GM12878 (cell line): Measurements from ENCODE around the gene AOPEP. TPM values are rescaled to one million over a fixed set of nuclear protein-coding genes. Genes with fewer than 3 reads are reported as not detected.

ENCODE experiments used
- ATAC-seq: fragments of 200-7000 bp; cut with Tn5 transposase; 3 replicates; pipeline ENCODE4 v1.9.1; 2020; ENCODE audit warnings: mild to moderate bottlenecking, moderate library complexity
- BruUV-seq: library from RNA; stranded (reverse); fragments of 400-500 nt; replicated peaks from 2 replicates; lab custom pipeline; 2021; lab: Mats Ljungman, UMichigan
- CTCF ChIA-PET: fragments of 300-600 bp; sonication (Branson Sonifier 250); formaldehyde crosslinking; extraction: SDS; loops from one replicate; lab custom pipeline; 2021; ENCODE audit warnings: inconsistent platforms; lab: Yijun Ruan, JAX
- POLR2A ChIA-PET: fragments of 350-600 bp; formaldehyde crosslinking; extraction: SDS; loops from one replicate; lab custom pipeline; 2021; ENCODE audit warnings: inconsistent platforms; lab: Charles Lee
- RAD21 ChIA-PET: fragments of 300-600 bp; sonication (Branson Sonifier 250); formaldehyde crosslinking; loops from one replicate; lab custom pipeline; 2023; ENCODE audit warnings: antibody characterized with exemption; ENCODE audit not compliant: unreplicated experiment; lab: Charles Lee
- SMC1A ChIA-PET: fragments of 300-600 bp; sonication (Branson Sonifier 250); formaldehyde crosslinking; loops from one replicate; lab custom pipeline; 2023; ENCODE audit not compliant: unreplicated experiment, uncharacterized antibody; lab: Charles Lee
- DNase-seq: peaks from one replicate; pipeline ENCODE4 v3.0.0-alpha.2; 2011; ENCODE audit warnings: low read depth, low spot score
- FAIRE-seq: peaks from 3 replicates; lab custom pipeline; 2011; peaks lifted over from hg19 to GRCh38; lab: Jason Lieb, UNC
- H2AFZ ChIP-seq: 2 replicates; pipeline ENCODE4 v1.6.0; 2011; ENCODE audit warnings: low read depth, low read length, control low read depth; ENCODE audit not compliant: control insufficient read depth
- H3K27ac ChIP-seq: 2 replicates; pipeline ENCODE4 v1.5.1; 2011; ENCODE audit warnings: control low read depth; ENCODE audit not compliant: control insufficient read depth, insufficient read depth
- H3K27me3 ChIP-seq, 2 experiments: replicated peaks in 1 of 2; 2 replicates each; pipeline versions ENCODE4 v1.6.0 to v1.6.1; 2011; ENCODE audit warnings: low read length in 1 of 2; ENCODE audit not compliant: control insufficient read depth in 2 of 2, insufficient read depth in 2 of 2
- H3K36me3 ChIP-seq, 2 experiments: 2 replicates each; pipeline ENCODE4 v1.5.1; 2011; ENCODE audit warnings: low read length in 1 of 2; ENCODE audit not compliant: control insufficient read depth in 2 of 2, insufficient read depth in 2 of 2
- H3K4me1 ChIP-seq: 2 replicates; pipeline ENCODE4 v1.6.1; 2011; ENCODE audit warnings: mild to moderate bottlenecking, low read length, moderate library complexity, mixed read lengths; ENCODE audit not compliant: control insufficient read depth, insufficient read depth
- H3K4me2 ChIP-seq: 2 replicates; pipeline ENCODE4 v1.6.0; 2011; ENCODE audit warnings: control low read depth; ENCODE audit not compliant: control insufficient read depth, insufficient read depth
- H3K4me3 ChIP-seq: fragments of 200-600 bp; sonication (generic); 2 replicates; pipeline ENCODE4 v1.5.1; 2016
- H3K79me2 ChIP-seq: 2 replicates; pipeline ENCODE4 v1.6.0; 2011; ENCODE audit warnings: low read length; ENCODE audit not compliant: control insufficient read depth, insufficient read depth
- H3K9ac ChIP-seq: 2 replicates; pipeline ENCODE4 v1.8.0; 2011; ENCODE audit warnings: low read length, control low read depth, mixed read lengths; ENCODE audit not compliant: control insufficient read depth, insufficient read depth
- H3K9me3 ChIP-seq: replicated peaks from 3 replicates; pipeline ENCODE4 v1.5.1; 2011; ENCODE audit warnings: mild to moderate bottlenecking, low read length; ENCODE audit not compliant: control insufficient read depth, insufficient read depth
- H4K20me1 ChIP-seq: 2 replicates; pipeline ENCODE4 v1.6.0; 2011; ENCODE audit not compliant: control insufficient read depth, insufficient read depth
- ATF7 ChIP-seq: fragments of 450-650 bp; IDR thresholded peaks from 2 replicates; pipeline ENCODE4 v1.6.1; 2016; ENCODE audit warnings: low read depth, mild to moderate bottlenecking
- CREB1 ChIP-seq: IDR thresholded peaks from 2 replicates; pipeline ENCODE4 v1.6.1; 2012; ENCODE audit warnings: low read depth, mild to moderate bottlenecking, inconsistent platforms
- DPF2 ChIP-seq: fragments of 450-650 bp; IDR thresholded peaks from 2 replicates; pipeline ENCODE4 v1.6.1; 2017; ENCODE audit warnings: mild to moderate bottlenecking
- GABPA ChIP-seq: IDR thresholded peaks from 2 replicates; pipeline ENCODE4 v1.6.1; 2014; ENCODE audit warnings: antibody characterized with exemption, low read depth, mild to moderate bottlenecking, inconsistent platforms
- IRF4 ChIP-seq: IDR thresholded peaks from 2 replicates; pipeline ENCODE4 v1.6.1; 2011; ENCODE audit warnings: low read depth, low read length
- IRF5 ChIP-seq: fragments of 450-650 bp; IDR thresholded peaks from 2 replicates; pipeline ENCODE4 v1.6.1; 2017; ENCODE audit warnings: borderline replicate concordance
- MTA2 ChIP-seq: fragments of 450-650 bp; IDR thresholded peaks from 2 replicates; pipeline ENCODE4 v1.6.1; 2016; ENCODE audit warnings: low read depth, mild to moderate bottlenecking, moderate library complexity
- NRF1 ChIP-seq: conservative IDR thresholded peaks from 2 replicates; pipeline ENCODE4 v1.6.1; 2011; ENCODE audit warnings: mild to moderate bottlenecking, low read depth, low read length, improper control_type of control experiment
- PKNOX1 ChIP-seq: fragments of 450-650 bp; IDR thresholded peaks from 2 replicates; pipeline ENCODE4 v1.6.1; 2016; ENCODE audit warnings: mild to moderate bottlenecking
- POU2F2 ChIP-seq: IDR thresholded peaks from 3 replicates; pipeline ENCODE4 v1.6.1; 2011; ENCODE audit warnings: low read depth, mild to moderate bottlenecking, low read length, borderline replicate concordance
- SREBF2 ChIP-seq: IDR thresholded peaks from 2 replicates; pipeline ENCODE4 v1.6.1; 2012; ENCODE audit warnings: mild to moderate bottlenecking, low read length
- SRF ChIP-seq, 2 experiments: IDR thresholded peaks; 2 replicates each; pipeline ENCODE4 v1.6.1; 2011; ENCODE audit warnings: low read depth in 2 of 2, low read length in 2 of 2, mild to moderate bottlenecking in 1 of 2, moderate library complexity in 1 of 2
- TCF12 ChIP-seq: IDR thresholded peaks from 2 replicates; pipeline ENCODE4 v1.6.1; 2011; ENCODE audit warnings: low read depth, mild to moderate bottlenecking, low read length
- ZNF274 ChIP-seq: IDR thresholded peaks from one replicate; pipeline ENCODE4 v1.8.0; 2011; ENCODE audit not compliant: insufficient read length, insufficient read depth
- ZNF384 ChIP-seq: IDR thresholded peaks from 2 replicates; pipeline ENCODE4 v1.6.1; 2012; ENCODE audit warnings: low read depth, mild to moderate bottlenecking, low read length, improper control_type of control experiment, borderline replicate concordance
- ZNF592 ChIP-seq: fragments of 450-650 bp; IDR thresholded peaks from 2 replicates; pipeline ENCODE4 v1.6.1; 2017; ENCODE audit warnings: mild to moderate bottlenecking, moderate library complexity
- ZZZ3 ChIP-seq: IDR thresholded peaks from 2 replicates; pipeline ENCODE4 v1.6.1; 2011; ENCODE audit warnings: low read depth; ENCODE audit not compliant: control insufficient read depth, insufficient read length
- WGBS: methylation state at CpG from one replicate; pipeline ENCODE4 v1.1.6; 2016; ENCODE audit warnings: low lambda C conversion rate; ENCODE audit not compliant: insufficient replicate concordance, insufficient coverage; ENCODE audit errors: missing lambda C conversion rate; 5-methylcytosine and 5-hydroxymethylcytosine counted together
- in situ Hi-C: fragments of 300-500 bp; cut with MboI; formaldehyde crosslinking; loops from 9 replicates; pipeline ENCODE4 v1.14.3; 2018; ENCODE audit warnings: mixed read lengths
- intact Hi-C: fragments of 100-400 bp; cut with micrococcal nuclease; formaldehyde crosslinking; loops from one replicate; pipeline ENCODE4 v1.14.2; 2022; ENCODE audit not compliant: unreplicated experiment
- polyA plus RNA-seq, 11 experiments: library from polyadenylated mRNA; depleted of rRNA in 4 of 11; unstranded in 6 of 11; stranded (reverse) in 5 of 11; fragments of >200 nt; fragmentation: Nextera tagmentation in 4 of 11; fragmentation: Illumina TruSeq in 1 of 11; extraction: Ambion mirVana in 4 of 11; extraction: Trizol in 1 of 11; gene quantifications; 1 replicate in 1 of 11; 2 replicates in 10 of 11; pipeline versions ENCODE4 v1.2.1 to v1.2.3, GENCODE V29; 2011 to 2016; ENCODE audit warnings: inconsistent platforms in 2 of 11, missing spikeins in 2 of 11, low read depth in 1 of 11
- total RNA-seq, 4 experiments: library from RNA; depleted of rRNA in 3 of 4; stranded (reverse); fragments of >200 nt in 3 of 4; fragmentation: Illumina TruSeq in 1 of 4; extraction: Trizol in 1 of 4; gene quantifications; 2 replicates each; pipeline versions ENCODE4 v1.2.1 to v1.2.3, GENCODE V29; 2013 to 2021

Gene AOPEP
- total and polyA plus RNA-seq, 10 of the 15 experiments (the other 5 are each of a cell fraction or from before 2014, with no cell fraction given), result 2.3 to 16.9 (median 10.1) TPM

GRCh38 chr9:94875300-94876020 lies 149.0 kb downstream of the AOPEP start:
- in situ Hi-C loops, result no loop called here
- no peak for TF ChIP-seq ZZZ3
- no peak for TF ChIP-seq SREBF2
- TF ChIP-seq POU2F2, result 0 out of 3 replicates have a peak, but pooled peaks have one; percentile 22
- no peak for TF ChIP-seq CREB1
- TF ChIP-seq SRF (IDR thresholded peaks at IDR 0.05; ENCODE audit: low read depth in 2 of 2, low read length in 2 of 2), result 0 out of 4 replicates have a peak, but pooled peaks of 1 of the 2 experiments have one; percentile 26
- TF ChIP-seq TCF12, result peak; percentile 68; the same call in 1 of the 2 replicates
- peak; percentile 10; the same call in 1 of the 2 replicates for TF ChIP-seq ZNF592
- TF ChIP-seq NRF1, result no peak
- TF ChIP-seq ZNF274, result no peak
- 0 out of 2 replicates have a peak, but pooled peaks have one; percentile 57 for TF ChIP-seq ZNF384
- TF ChIP-seq ATF7, result no peak
- no peak for TF ChIP-seq IRF5
- TF ChIP-seq DPF2, result no peak
- TF ChIP-seq GABPA, result no peak
- TF ChIP-seq MTA2, result 0 out of 2 replicates have a peak, but pooled peaks have one; percentile 36
- peak; percentile 70; the same call in 1 of the 2 replicates for TF ChIP-seq PKNOX1
- TF ChIP-seq IRF4, result 0 out of 2 replicates have a peak, but pooled peaks have one; percentile 24

More at GRCh38 chr9:94875300-94876020, 149.0 kb downstream of the AOPEP start:
- RAD21 ChIA-PET, result interaction anchor here (0.6 to 1.9 kb wide), 7 partner anchors 9 to 149 kb away, joined by 3 to 6 read pairs (median 3); partner anchors contain the start of gene AOPEP
- H3K36me3 ChIP-seq, result no peaks in the 10 kb centered on the region
- ATAC-seq, result peak; percentile 96
- H3K27me3 ChIP-seq, result no peaks in the 10 kb centered on the region
- intact Hi-C loops, result loop anchor here (1.0 to 2.0 kb wide), 2 partner anchors 15 to 72 kb away; no protein-coding TSS in a partner anchor
- peak overlapping the region; percentile 23; the same call in 1 of the 2 replicates for H3K4me3 ChIP-seq
- peaks cover 7% of the 10 kb centered on the region; the same call in 2 of the 3 replicates for H3K9me3 ChIP-seq
- peaks cover 17% of the 10 kb centered on the region for H3K4me1 ChIP-seq
- SMC1A ChIA-PET, result interaction anchor here (0.6 to 2.3 kb wide), 11 partner anchors 9 to 92 kb away, joined by 3 to 17 read pairs (median 3); no protein-coding TSS in a partner anchor
- FAIRE-seq, result peak; percentile 93
- DNase-seq, result peak; percentile 52
- no peaks in the 10 kb centered on the region for H3K79me2 ChIP-seq
- peak overlapping the region; percentile 61 for H3K4me2 ChIP-seq
- H4K20me1 ChIP-seq, result no peaks in the 10 kb centered on the region
- BruUV-seq, result TSS peak; percentile 83
- peak overlapping the region; percentile 46 for H3K9ac ChIP-seq
- 31% methylated on average over 5 of the region's 5 CpGs for WGBS
- peak overlapping the region; percentile 90 for H3K27ac ChIP-seq
- POLR2A ChIA-PET, result interaction anchor here (0.6 to 1.4 kb wide), 5 partner anchors 12 to 120 kb away, joined by 4 to 8 read pairs (median 5); no protein-coding TSS in a partner anchor
- peak overlapping the region; percentile 51 for H2AFZ ChIP-seq
- CTCF ChIA-PET, result interaction anchor here (0.6 to 0.9 kb wide), 3 partner anchors 19 to 71 kb away, joined by 3 to 4 read pairs (median 3); no protein-coding TSS in a partner anchor
